Vagina (tissue), 2 donors: Measurements from ENCODE around the gene MCF2L.

Experiments
- POLR2A ChIP-seq, 2 donors: fragments of 450-650 bp; IDR thresholded peaks; one replicate each; pipeline ENCODE4 v1.6.1; 2017; ENCODE audit warnings: antibody characterized with exemption in 2 of 2, mild to moderate bottlenecking in 2 of 2, moderate library complexity in 2 of 2
- TF ChIP-seq, protein P1 (sequence below), 3 experiments: fragments of 450-650 bp in 2 of 3; fragments of 200-600 bp in 1 of 3; sonication (generic) in 1 of 3; IDR thresholded peaks; one replicate each; pipeline ENCODE4 v1.5.1; 2017 to 2019; ENCODE audit warnings: antibody characterized with exemption in 3 of 3, mild to moderate bottlenecking in 2 of 3, moderate library complexity in 2 of 3

DNA sequence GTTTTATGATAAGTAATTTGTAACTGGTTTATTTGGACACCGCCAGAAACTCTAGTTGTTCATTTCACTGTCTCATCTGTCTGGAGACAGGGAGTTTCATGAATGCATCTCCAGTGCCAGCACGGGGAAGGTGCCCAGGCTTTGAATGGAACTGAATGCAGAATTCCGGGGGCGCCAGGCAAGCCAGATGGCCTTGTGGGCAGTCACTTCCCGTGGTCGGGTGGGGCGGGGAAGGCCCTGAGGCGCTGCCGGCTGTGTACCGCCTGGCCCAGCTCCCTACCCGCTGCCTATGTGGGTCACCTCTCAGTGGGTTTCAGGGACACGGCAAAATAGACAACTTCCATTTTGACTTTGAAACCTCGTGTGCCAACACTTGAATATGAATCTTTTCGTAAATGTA, 28.8 kb upstream of the MCF2L start:
- no peak for TF ChIP-seq POLR2A (IDR thresholded peaks at IDR 0.05)
- TF ChIP-seq, protein P1, sequence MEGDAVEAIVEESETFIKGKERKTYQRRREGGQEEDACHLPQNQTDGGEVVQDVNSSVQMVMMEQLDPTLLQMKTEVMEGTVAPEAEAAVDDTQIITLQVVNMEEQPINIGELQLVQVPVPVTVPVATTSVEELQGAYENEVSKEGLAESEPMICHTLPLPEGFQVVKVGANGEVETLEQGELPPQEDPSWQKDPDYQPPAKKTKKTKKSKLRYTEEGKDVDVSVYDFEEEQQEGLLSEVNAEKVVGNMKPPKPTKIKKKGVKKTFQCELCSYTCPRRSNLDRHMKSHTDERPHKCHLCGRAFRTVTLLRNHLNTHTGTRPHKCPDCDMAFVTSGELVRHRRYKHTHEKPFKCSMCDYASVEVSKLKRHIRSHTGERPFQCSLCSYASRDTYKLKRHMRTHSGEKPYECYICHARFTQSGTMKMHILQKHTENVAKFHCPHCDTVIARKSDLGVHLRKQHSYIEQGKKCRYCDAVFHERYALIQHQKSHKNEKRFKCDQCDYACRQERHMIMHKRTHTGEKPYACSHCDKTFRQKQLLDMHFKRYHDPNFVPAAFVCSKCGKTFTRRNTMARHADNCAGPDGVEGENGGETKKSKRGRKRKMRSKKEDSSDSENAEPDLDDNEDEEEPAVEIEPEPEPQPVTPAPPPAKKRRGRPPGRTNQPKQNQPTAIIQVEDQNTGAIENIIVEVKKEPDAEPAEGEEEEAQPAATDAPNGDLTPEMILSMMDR (IDR thresholded peaks at IDR 0.05), result no peak
